Parathyroid adenoma (tissue), 2 donors: ENCODE results near the gene EMD.
"Not testable (repeated sequence)": the region's sequence is repeated elsewhere in the genome, so short reads cannot be mapped to it uniquely, and the experiment has no call there.

Experiments used
- H2AFZ ChIP-seq: fragments of 300-600 bp; sonication (generic); one replicate; pipeline ENCODE4 v1.7.0; 2017; ENCODE audit warnings: antibody characterized with exemption, mild to moderate bottlenecking
- H3K27ac ChIP-seq: fragments of 300-600 bp; sonication (generic); one replicate; pipeline ENCODE4 v1.7.0; 2017
- H3K27me3 ChIP-seq: fragments of 300-600 bp; sonication (generic); one replicate; pipeline ENCODE4 v1.7.0; 2017; ENCODE audit warnings: low read length; ENCODE audit not compliant: control insufficient read depth, insufficient read depth
- H3K36me3 ChIP-seq: fragments of 300-600 bp; sonication (generic); one replicate; pipeline ENCODE4 v1.7.0; 2017; ENCODE audit warnings: low read length; ENCODE audit not compliant: control insufficient read depth, insufficient read depth
- H3K4me1 ChIP-seq: fragments of 300-600 bp; sonication (generic); one replicate; pipeline ENCODE4 v1.7.0; 2017; ENCODE audit warnings: control low read depth
- H3K4me2 ChIP-seq: fragments of 300-600 bp; sonication (generic); one replicate; pipeline ENCODE4 v1.7.0; 2017; ENCODE audit warnings: low read length
- H3K4me3 ChIP-seq: fragments of 300-600 bp; sonication (generic); one replicate; pipeline ENCODE4 v1.7.0; 2017; ENCODE audit warnings: low read depth, low read length
- H3K79me2 ChIP-seq: fragments of 300-600 bp; sonication (generic); one replicate; pipeline ENCODE4 v1.7.0; 2017; ENCODE audit warnings: control low read depth
- H3K9ac ChIP-seq: fragments of 300-600 bp; sonication (generic); one replicate; pipeline ENCODE4 v1.7.0; 2017; ENCODE audit warnings: mild to moderate bottlenecking
- H3K9me3 ChIP-seq: fragments of 300-600 bp; sonication (generic); one replicate; pipeline ENCODE4 v1.7.0; 2017; ENCODE audit warnings: low read length; ENCODE audit not compliant: control insufficient read depth
- CTCF ChIP-seq: fragments of 300-600 bp; sonication (generic); IDR thresholded peaks from one replicate; pipeline ENCODE4 v1.7.0; 2017; ENCODE audit warnings: antibody characterized with exemption, mild to moderate bottlenecking
- donor health status: primary hyperparathyroidism.

Gene EMD

GRCh38 chrX:154396973-154397887 is 18.1 kb downstream of the EMD start:
- H3K9me3 ChIP-seq, result no peaks in the 10 kb centered on the region
- no peak overlapping the region for H3K9ac ChIP-seq
- no peaks in the 10 kb centered on the region for H3K36me3 ChIP-seq
- H2AFZ ChIP-seq, result peak overlapping the region; percentile 84
- H3K4me2 ChIP-seq, result peak overlapping the region; percentile 83
- peak overlapping the region; percentile 97 for H3K4me3 ChIP-seq
- no peaks in the 10 kb centered on the region for H3K79me2 ChIP-seq
- peak overlapping the region; percentile 100 for H3K27ac ChIP-seq
- no peak for TF ChIP-seq CTCF
- no peaks in the 10 kb centered on the region for H3K4me1 ChIP-seq
- H3K27me3 ChIP-seq, result no peaks in the 10 kb centered on the region

- TF ChIP-seq CTCF, result no peak
- Histone ChIP-seq H3K79me2 (no peaks in the 10 kb centered on the region), H3K36me3 (no peaks in the 10 kb centered on the region), H3K27ac (peak within 1 kb of the TSS; percentile 100), H3K4me2 (peak within 1 kb of the TSS; percentile 83), H2AFZ (peak within 1 kb of the TSS; percentile 84), H3K27me3 (no peaks in the 10 kb centered on the region), H3K4me3 (peak within 1 kb of the TSS; percentile 97), H3K9me3 (no peaks in the 10 kb centered on the region), H3K4me1 (no peaks in the 10 kb centered on the region), H3K9ac (peak within 1 kb of the TSS; percentile 95)
Measured at GRCh38 chrX:154397888-154398667, 19.0 kb downstream of the EMD start, which contains the start of gene RPL10. TSS of gene RPL10 (plus strand) at chrX:154398377. CDS start at chrX:154398520, 143 bp downstream.

- Histone ChIP-seq H3K4me3 (peak overlapping the region; percentile 97), H3K4me1 (no peaks in the 10 kb centered on the region), H3K9me3 (no peaks in the 10 kb centered on the region), H2AFZ (peak overlapping the region; percentile 56), H3K27me3 (no peaks in the 10 kb centered on the region), H3K9ac (peak overlapping the region; percentile 95), H3K27ac (peak overlapping the region; percentile 100), H3K79me2 (no peaks in the 10 kb centered on the region), H3K4me2 (peak overlapping the region; percentile 79), H3K36me3 (no peaks in the 10 kb centered on the region)
- TF ChIP-seq CTCF, result peak; percentile 91
Measured at GRCh38 chrX:154398668-154399526, 19.8 kb downstream of the EMD start.

- peak overlapping the region; percentile 100 for H3K27ac ChIP-seq
- no peak for TF ChIP-seq CTCF
- H3K27me3 ChIP-seq, result no peaks in the 10 kb centered on the region
- H3K9me3 ChIP-seq, result no peaks in the 10 kb centered on the region
- H3K36me3 ChIP-seq, result no peaks in the 10 kb centered on the region
- H3K4me3 ChIP-seq, result peak overlapping the region; percentile 97
- no peak overlapping the region for H2AFZ ChIP-seq
- no peaks in the 10 kb centered on the region for H3K4me1 ChIP-seq
- peak overlapping the region; percentile 79 for H3K4me2 ChIP-seq
- no peaks in the 10 kb centered on the region for H3K79me2 ChIP-seq
- H3K9ac ChIP-seq, result no peak overlapping the region
Measured at GRCh38 chrX:154399527-154400368, 20.7 kb downstream of the EMD start.

GRCh38 chrX:154400369-154400817 is 21.3 kb downstream of the EMD start:
- H3K79me2 ChIP-seq, H3K36me3 ChIP-seq, H3K9ac ChIP-seq, H3K4me1 ChIP-seq, H3K27me3 ChIP-seq, H3K9me3 ChIP-seq, H2AFZ ChIP-seq, H3K27ac ChIP-seq, H3K4me2 ChIP-seq, H3K4me3 ChIP-seq: not testable (repeated sequence)
